SK-N-SH treated with all-trans-retinoic acid at 6 μM for 48 hours (cell line): ENCODE results near the gene AKAP9.

Experiments
- ATAC-seq: fragments of 200-7000 bp; cut with Tn5 transposase; 3 replicates; pipeline ENCODE4 v1.9.1; 2020; ENCODE audit warnings: mild to moderate bottlenecking, moderate library complexity
- ARNTL ChIP-seq: fragments of 450-650 bp; formaldehyde crosslinking; IDR thresholded peaks from 2 replicates; pipeline ENCODE4 v1.5.0; 2020; ENCODE audit warnings: low read depth, mild to moderate bottlenecking, moderate library complexity, borderline replicate concordance
- BACH2 ChIP-seq: fragments of 250-450 bp; sonication (Bioruptor Pico); IDR thresholded peaks from 2 replicates; pipeline ENCODE4 v1.9.0; 2021; ENCODE audit warnings: mild to moderate bottlenecking, borderline replicate concordance
- CREB5 ChIP-seq: fragments of 250-450 bp; sonication (Bioruptor Pico); IDR thresholded peaks from 2 replicates; pipeline ENCODE4 v1.5.1; 2020; ENCODE audit warnings: low read depth, mild to moderate bottlenecking, moderate library complexity
- CSDC2 ChIP-seq: fragments of 250-450 bp; sonication (Bioruptor Pico); IDR thresholded peaks from 2 replicates; pipeline ENCODE4 v1.5.0; 2020; ENCODE audit warnings: mild to moderate bottlenecking, moderate library complexity
- CSRNP3 ChIP-seq: fragments of 250-450 bp; sonication (Bioruptor Pico); IDR thresholded peaks from 2 replicates; pipeline ENCODE4 v1.5.1; 2021; ENCODE audit warnings: mild to moderate bottlenecking, moderate library complexity
- ESRRG ChIP-seq: fragments of 250-450 bp; sonication (Bioruptor Pico); IDR thresholded peaks from 2 replicates; pipeline ENCODE4 v1.6.1; 2021; ENCODE audit warnings: mild to moderate bottlenecking
- GLIS3 ChIP-seq: fragments of 250-450 bp; sonication (Bioruptor Pico); IDR thresholded peaks from 2 replicates; pipeline ENCODE4 v1.5.0; 2020; ENCODE audit warnings: mild to moderate bottlenecking, moderate library complexity
- ISL1 ChIP-seq: fragments of 250-450 bp; sonication (Bioruptor Pico); IDR thresholded peaks from 2 replicates; pipeline ENCODE4 v2.1.2; 2022; ENCODE audit warnings: mild to moderate bottlenecking, moderate library complexity
- OSR1 ChIP-seq: fragments of 250-450 bp; sonication (Bioruptor Pico); IDR thresholded peaks from 2 replicates; pipeline ENCODE4 v1.8.0; 2022; ENCODE audit warnings: moderate library complexity, mild to moderate bottlenecking, inconsistent platforms
- PATZ1 ChIP-seq: fragments of 250-450 bp; sonication (Bioruptor Pico); IDR thresholded peaks from 2 replicates; pipeline ENCODE4 v1.8.0; 2020; ENCODE audit warnings: mild to moderate bottlenecking, moderate library complexity, borderline replicate concordance
- POU6F1 ChIP-seq: fragments of 250-450 bp; sonication (Bioruptor Pico); IDR thresholded peaks from 2 replicates; pipeline ENCODE4 v1.8.0; 2021; ENCODE audit warnings: low read depth, mild to moderate bottlenecking, moderate library complexity, borderline replicate concordance
- PPARA ChIP-seq: fragments of 250-450 bp; sonication (Bioruptor Pico); IDR thresholded peaks from 2 replicates; pipeline ENCODE4 v1.5.0; 2020; ENCODE audit warnings: mild to moderate bottlenecking, borderline replicate concordance
- RARB ChIP-seq: fragments of 250-450 bp; sonication (Bioruptor Pico); IDR thresholded peaks from 2 replicates; pipeline ENCODE4 v1.8.0; 2021; ENCODE audit warnings: mild to moderate bottlenecking, moderate library complexity
- SNAI2 ChIP-seq: fragments of 250-450 bp; sonication (Bioruptor Pico); IDR thresholded peaks from 2 replicates; pipeline ENCODE4 v1.5.0; 2020; ENCODE audit warnings: mild to moderate bottlenecking, moderate library complexity
- TCF4 ChIP-seq: fragments of 250-450 bp; sonication (Bioruptor Pico); IDR thresholded peaks from 2 replicates; pipeline ENCODE4 v1.8.0; 2021; ENCODE audit warnings: mild to moderate bottlenecking, moderate library complexity, borderline replicate concordance
- TOX ChIP-seq: fragments of 250-450 bp; sonication (Bioruptor Pico); IDR thresholded peaks from 2 replicates; pipeline ENCODE4 v1.8.0; 2021; ENCODE audit warnings: mild to moderate bottlenecking, moderate library complexity, borderline replicate concordance
- TSHZ2 ChIP-seq: fragments of 250-450 bp; sonication (Bioruptor Pico); IDR thresholded peaks from 2 replicates; pipeline ENCODE4 v1.5.0; 2020; ENCODE audit warnings: mild to moderate bottlenecking, moderate library complexity
- ZC3H10 ChIP-seq: fragments of 250-450 bp; sonication (Bioruptor Pico); IDR thresholded peaks from 2 replicates; pipeline ENCODE4 v1.5.1; 2021; ENCODE audit warnings: mild to moderate bottlenecking, moderate library complexity
- ZFP3 ChIP-seq: fragments of 250-450 bp; sonication (Bioruptor Pico); IDR thresholded peaks from 2 replicates; pipeline ENCODE4 v1.5.0; 2020; ENCODE audit warnings: mild to moderate bottlenecking, moderate library complexity
- ZFP30 ChIP-seq: fragments of 450-650 bp; formaldehyde crosslinking; IDR thresholded peaks from 2 replicates; pipeline ENCODE4 v1.5.0; 2022; ENCODE audit warnings: mild to moderate bottlenecking, moderate library complexity
- ZNF565 ChIP-seq: fragments of 450-650 bp; formaldehyde crosslinking; conservative IDR thresholded peaks from 2 replicates; pipeline ENCODE4 v1.5.0; 2020; ENCODE audit warnings: low read depth, mild to moderate bottlenecking, moderate library complexity
- ZNF70 ChIP-seq: fragments of 450-650 bp; formaldehyde crosslinking; IDR thresholded peaks from 2 replicates; pipeline ENCODE4 v1.5.0; 2020; ENCODE audit warnings: mild to moderate bottlenecking, moderate library complexity

The AKAP9 gene

GRCh38 chr7:92057375-92057774, 116.7 kb downstream of the AKAP9 start:
- TF ChIP-seq RARB (CRISPR knock-in tag) (no peak), GLIS3 (CRISPR knock-in tag) (no peak), ZFP3 (no peak), CSRNP3 (CRISPR knock-in tag) (no peak), ISL1 (no peak), TOX (CRISPR knock-in tag) (no peak), OSR1 (no peak), ZNF70 (CRISPR knock-in tag) (no peak), TCF4 (CRISPR knock-in tag) (no peak), CSDC2 (CRISPR knock-in tag) (no peak), TSHZ2 (no peak), PATZ1 (no peak), ZNF565 (CRISPR knock-in tag) (no peak), ARNTL (no peak), PPARA (no peak), ZC3H10 (CRISPR knock-in tag) (no peak), ESRRG (CRISPR knock-in tag) (no peak), CREB5 (CRISPR knock-in tag) (no peak)
- no peak for ATAC-seq

- TF ChIP-seq CSRNP3 (CRISPR knock-in tag) (no peak), GLIS3 (CRISPR knock-in tag) (no peak), TSHZ2 (no peak), TOX (CRISPR knock-in tag) (no peak), ISL1 (no peak), ESRRG (CRISPR knock-in tag) (no peak), ARNTL (no peak), PPARA (no peak), BACH2 (CRISPR knock-in tag) (no peak), SNAI2 (no peak), ZNF70 (CRISPR knock-in tag) (no peak), PATZ1 (no peak), POU6F1 (no peak), ZC3H10 (CRISPR knock-in tag) (no peak), ZNF565 (CRISPR knock-in tag) (no peak), ZFP30 (CRISPR knock-in tag) (no peak), TCF4 (CRISPR knock-in tag) (no peak), CSDC2 (CRISPR knock-in tag) (no peak), OSR1 (no peak)
- no peak for ATAC-seq
These were observed 117.4 kb downstream of the AKAP9 start for GRCh38 chr7:92058040-92058439.
